Measurements from ENCODE around the gene RNF43. TPM values are rescaled to one million over a fixed set of nuclear protein-coding genes. Genes with fewer than 3 reads are reported as not detected.

Gene RNF43
- 0.62 and 1.3 TPM in 2 replicates for total RNA-seq (2014; rRNA removed; shearing (Covaris generic))

DNA sequence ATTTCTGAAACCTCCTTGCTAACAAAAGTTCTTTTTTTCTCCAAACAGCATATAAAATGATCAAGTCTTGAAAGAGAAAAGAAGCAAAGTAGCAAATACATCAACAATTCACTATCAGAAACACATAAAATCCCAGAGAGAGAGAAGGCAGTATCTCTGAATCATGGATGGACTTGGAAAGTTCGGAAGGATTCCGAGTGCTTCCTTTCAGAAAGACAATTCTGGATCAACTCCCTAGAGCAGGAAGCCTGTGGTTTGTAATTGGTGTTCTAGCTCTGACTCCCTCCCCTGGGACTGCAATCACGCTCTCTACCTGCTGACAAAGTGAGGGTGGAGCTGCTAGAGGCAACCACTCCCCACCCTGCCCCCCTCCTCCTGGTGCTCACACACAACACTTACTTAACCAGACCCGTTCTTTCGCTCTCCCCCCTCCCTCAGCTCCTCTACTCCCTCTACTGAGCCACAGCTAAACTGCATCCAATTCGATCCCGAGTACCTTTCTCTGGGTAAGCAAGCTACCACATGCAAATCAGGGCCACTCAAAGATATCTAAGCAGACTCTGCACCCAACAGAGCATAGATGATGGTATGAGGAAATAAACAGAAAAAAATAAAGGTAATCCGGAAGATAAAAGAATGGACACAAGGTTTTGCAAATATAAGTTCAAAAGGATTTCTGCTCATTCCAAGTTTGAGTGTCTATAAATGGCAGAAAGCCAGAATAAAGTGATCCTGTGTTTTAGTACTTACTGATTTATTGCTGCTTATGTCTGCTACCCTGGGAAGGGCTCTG lies at the start of gene RNF43:
RNF43 (minus strand) TSS at position 235 of the 793 bp plus-strand sequence. CDS start 1,957 bp downstream, outside the sequence.
- Histone ChIP-seq H3K27me3 (ENCODE audit: control insufficient read depth, insufficient read depth, low read length) (no peaks in the 10 kb centered on the region), H3K36me3 (replicated peaks; ENCODE audit: control insufficient read depth, insufficient read depth, low read length) (no peaks in the 10 kb centered on the region), H3K4me3 (ENCODE audit: insufficient read depth, low read depth, low read length) (peak within 1 kb of the TSS; percentile 39)
- DNase-seq, result peak; percentile 95

DNA sequence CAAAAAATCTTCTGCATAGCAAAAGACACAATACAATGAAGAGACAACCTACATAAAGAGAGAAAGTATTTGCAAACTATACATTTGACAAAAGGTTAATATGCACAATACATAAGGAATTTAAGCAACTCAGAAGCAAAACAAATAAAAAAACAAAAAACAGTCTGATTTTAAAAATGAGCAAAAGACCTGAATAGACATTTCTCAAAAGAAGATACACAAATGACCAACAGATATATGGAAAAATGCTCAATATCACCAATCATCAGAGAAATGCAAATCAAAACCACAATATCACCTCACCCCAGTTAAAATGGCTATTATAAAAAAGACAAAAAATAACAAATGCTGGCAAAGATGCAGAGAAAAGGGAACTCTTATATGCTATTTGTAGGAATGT lies 38.2 kb upstream of the RNF43 start:
- no peaks in the 10 kb centered on the region for H3K27me3 ChIP-seq (ENCODE audit: control insufficient read depth, insufficient read depth, low read length)
- no peak for DNase-seq
- no peaks in the 10 kb centered on the region for H3K36me3 ChIP-seq (replicated peaks; ENCODE audit: control insufficient read depth, insufficient read depth, low read length)
- H3K4me3 ChIP-seq (ENCODE audit: insufficient read depth, low read depth, low read length), result no peak overlapping the region

DNA sequence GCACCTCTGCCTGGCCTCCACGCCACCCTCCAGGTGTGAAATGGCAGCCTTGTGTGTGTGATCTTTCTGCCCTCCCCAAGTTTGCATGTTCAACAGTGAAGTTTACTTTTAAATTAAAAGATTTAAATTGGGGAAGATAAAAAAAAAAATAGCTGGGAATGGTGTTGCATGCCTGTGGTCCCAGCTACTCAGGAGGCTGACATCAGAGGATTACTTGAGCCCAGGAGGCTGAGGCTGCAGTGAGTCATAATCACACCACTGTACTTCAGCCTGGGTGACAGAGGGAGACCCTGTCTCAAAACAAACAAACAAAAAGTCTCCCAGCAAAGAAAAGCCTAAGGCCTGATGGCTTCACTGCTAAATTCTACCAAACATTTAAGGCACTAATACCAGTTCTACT lies 35.4 kb upstream of the RNF43 start:
- Histone ChIP-seq H3K27me3 (ENCODE audit: control insufficient read depth, insufficient read depth, low read length) (no peaks in the 10 kb centered on the region), H3K4me3 (ENCODE audit: insufficient read depth, low read depth, low read length) (no peak overlapping the region), H3K36me3 (replicated peaks; ENCODE audit: control insufficient read depth, insufficient read depth, low read length) (no peaks in the 10 kb centered on the region)
- no peak for DNase-seq

DNA sequence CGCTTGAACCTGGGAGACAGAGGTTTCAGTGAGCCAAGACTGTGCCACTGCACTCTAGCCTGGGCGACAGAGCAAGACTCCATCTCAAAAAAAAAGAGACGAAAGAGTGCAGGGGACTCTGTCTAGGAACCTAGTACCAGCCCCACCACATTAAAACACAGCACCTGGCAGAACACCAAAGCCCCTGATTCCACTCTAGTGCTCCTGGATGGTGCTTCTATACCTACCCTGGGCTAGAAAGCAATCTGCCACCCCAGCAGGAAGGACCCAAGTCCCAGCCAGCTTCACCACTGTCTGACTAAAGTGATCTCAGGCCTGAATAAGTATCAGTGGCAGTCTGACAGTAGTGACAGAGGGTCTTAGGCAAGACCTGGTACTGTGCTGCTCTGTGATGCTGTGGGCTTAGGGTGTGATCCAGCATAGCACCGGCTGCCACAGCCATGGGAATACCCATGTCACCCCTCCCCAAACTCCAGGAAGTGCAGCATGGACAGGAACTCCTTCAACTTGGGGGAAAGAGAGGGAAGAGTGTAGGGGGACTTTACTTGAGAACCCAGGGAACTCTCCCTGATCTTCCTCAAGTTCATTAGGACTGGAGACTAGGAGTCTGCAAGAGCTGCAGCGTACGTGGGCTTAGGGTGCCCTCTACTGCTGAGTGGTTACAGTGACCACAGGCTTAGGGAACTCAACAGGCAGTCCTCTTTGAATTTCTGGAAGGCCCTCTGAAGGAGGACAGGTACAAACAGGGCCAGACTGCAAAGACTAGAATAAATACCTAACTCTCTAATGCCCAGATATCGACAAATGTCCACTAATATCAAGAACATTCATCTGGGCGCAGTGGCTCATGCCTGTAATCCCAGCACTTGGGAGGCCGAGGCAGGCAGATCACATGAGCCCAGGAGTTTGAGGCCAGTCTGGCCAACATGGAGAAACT lies 30.0 kb upstream of the RNF43 start:
- Histone ChIP-seq H3K36me3 (replicated peaks; ENCODE audit: control insufficient read depth, insufficient read depth, low read length) (no peaks in the 10 kb centered on the region), H3K4me3 (ENCODE audit: insufficient read depth, low read depth, low read length) (no peak overlapping the region), H3K27me3 (ENCODE audit: control insufficient read depth, insufficient read depth, low read length) (no peaks in the 10 kb centered on the region)
- peak; percentile 73 for DNase-seq

DNA sequence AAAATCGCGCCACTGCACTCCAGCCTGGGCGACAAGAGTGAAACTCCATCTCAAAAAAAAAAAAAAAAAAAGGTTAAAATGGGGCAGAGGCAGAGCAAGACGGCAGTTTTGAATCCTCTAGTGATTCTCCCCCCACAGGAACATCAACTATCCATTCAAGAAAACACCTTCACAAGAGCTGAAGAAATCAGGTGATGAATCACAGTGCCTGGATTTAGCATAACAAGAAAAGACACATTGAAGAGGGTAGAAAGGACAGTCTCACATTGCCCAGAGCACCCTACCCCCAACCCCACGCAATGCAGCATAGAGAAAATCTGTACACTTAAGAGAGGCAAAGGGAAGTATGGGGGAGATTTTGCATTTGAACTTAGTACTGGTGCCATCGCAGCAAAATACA lies 28.8 kb upstream of the RNF43 start:
- Histone ChIP-seq H3K4me3 (ENCODE audit: insufficient read depth, low read depth, low read length) (no peak overlapping the region), H3K36me3 (replicated peaks; ENCODE audit: control insufficient read depth, insufficient read depth, low read length) (no peaks in the 10 kb centered on the region), H3K27me3 (ENCODE audit: control insufficient read depth, insufficient read depth, low read length) (no peaks in the 10 kb centered on the region)
- no peak for DNase-seq

DNA sequence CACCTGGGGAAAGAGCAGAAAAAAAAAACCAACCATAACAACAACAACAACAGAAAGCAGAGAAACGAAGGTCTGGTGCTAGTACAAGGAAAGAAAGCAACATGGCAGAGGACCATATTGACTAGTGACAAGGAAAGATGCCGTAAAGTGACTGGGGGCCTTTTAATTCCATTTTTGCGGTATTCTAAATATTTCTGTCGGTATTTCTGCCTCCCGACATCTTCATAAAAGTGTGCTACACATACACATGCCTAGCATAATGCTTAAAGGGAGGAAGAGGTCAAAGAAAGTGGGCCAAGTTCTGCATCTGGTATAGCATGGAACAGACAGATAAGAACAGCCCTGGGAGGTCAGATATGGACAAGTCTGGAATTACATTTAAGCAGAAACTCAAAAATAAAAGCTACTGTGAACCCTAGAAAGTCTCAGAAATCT lies 19.5 kb upstream of the RNF43 start:
- DNase-seq, result no peak
- Histone ChIP-seq H3K27me3 (ENCODE audit: control insufficient read depth, insufficient read depth, low read length) (no peaks in the 10 kb centered on the region), H3K36me3 (replicated peaks; ENCODE audit: control insufficient read depth, insufficient read depth, low read length) (no peaks in the 10 kb centered on the region), H3K4me3 (ENCODE audit: insufficient read depth, low read depth, low read length) (no peak overlapping the region)

DNA sequence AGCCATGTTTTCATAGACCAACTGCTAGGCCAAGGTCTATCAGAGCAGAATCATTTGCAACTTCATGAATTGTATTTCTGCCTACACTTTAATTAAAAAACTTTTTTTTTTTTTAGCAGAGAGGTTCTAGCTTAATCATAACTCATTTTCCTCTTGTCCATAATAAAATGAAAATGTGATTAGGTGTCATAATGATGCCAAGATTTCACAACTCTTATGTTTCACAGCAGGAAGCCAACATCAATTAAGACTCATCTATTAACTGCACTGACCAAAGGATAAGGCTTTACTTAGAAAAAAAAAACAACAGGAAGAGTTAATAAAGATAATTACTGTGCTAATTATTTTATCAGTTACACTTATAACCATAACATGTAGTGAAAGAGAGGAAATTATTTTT lies 18.9 kb upstream of the RNF43 start:
- H3K4me3 ChIP-seq (ENCODE audit: insufficient read depth, low read depth, low read length), result no peak overlapping the region
- no peak for DNase-seq
- H3K27me3 ChIP-seq (ENCODE audit: control insufficient read depth, insufficient read depth, low read length), result no peaks in the 10 kb centered on the region
- H3K36me3 ChIP-seq (replicated peaks; ENCODE audit: control insufficient read depth, insufficient read depth, low read length), result no peaks in the 10 kb centered on the region

DNA sequence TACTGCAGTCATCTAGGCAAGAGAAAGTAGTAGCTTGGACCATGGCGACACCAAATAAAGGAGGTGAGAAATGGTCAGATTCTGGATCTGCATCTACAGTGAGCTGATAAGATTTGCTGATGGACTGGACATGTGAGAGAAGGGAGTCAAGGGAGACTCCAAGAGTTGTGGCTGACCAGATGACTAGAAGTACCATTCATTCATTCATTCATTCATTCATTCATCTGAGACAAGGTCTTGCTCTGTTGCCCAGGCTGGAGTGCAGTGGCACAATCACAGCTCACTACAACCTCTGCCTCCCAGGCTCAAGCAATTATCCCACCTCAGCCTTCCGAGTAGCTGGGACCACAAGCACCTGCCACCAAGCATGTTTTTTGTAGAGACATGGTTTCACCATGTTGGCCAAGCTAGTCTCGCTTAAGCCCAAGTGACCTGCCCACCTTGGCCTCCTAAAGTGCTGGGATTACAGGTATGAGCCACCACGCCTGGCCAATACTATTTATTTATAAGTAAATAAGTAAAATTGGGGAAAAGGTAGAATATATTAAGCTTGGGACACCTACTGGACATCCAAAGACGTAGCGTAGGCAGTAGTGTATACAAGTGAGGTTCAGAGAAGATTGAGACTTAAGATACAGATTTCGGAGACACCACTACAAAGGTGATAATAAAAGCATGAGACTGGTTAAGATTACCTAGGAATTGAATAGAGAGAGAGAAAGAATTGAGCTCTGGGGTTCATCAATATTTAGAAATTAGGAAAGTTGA lies 15.7 kb upstream of the RNF43 start:
- no peaks in the 10 kb centered on the region for H3K36me3 ChIP-seq (replicated peaks; ENCODE audit: control insufficient read depth, insufficient read depth, low read length)
- DNase-seq, result no peak
- peaks cover 2% of the 10 kb centered on the region; the same call in 1 of the 2 replicates for H3K27me3 ChIP-seq (ENCODE audit: control insufficient read depth, insufficient read depth, low read length)
- no peak overlapping the region for H3K4me3 ChIP-seq (ENCODE audit: insufficient read depth, low read depth, low read length)

- H3K36me3 ChIP-seq (replicated peaks; ENCODE audit: control insufficient read depth, insufficient read depth, low read length), result no peaks in the 10 kb centered on the region
- no peak overlapping the region for H3K4me3 ChIP-seq (ENCODE audit: insufficient read depth, low read depth, low read length)
- peaks cover 2% of the 10 kb centered on the region; the same call in 1 of the 2 replicates for H3K27me3 ChIP-seq (ENCODE audit: control insufficient read depth, insufficient read depth, low read length)
- DNase-seq, result no peak
These were observed 10.5 kb upstream of the RNF43 start for GRCh38 chr17:58427807-58428206.

DNA sequence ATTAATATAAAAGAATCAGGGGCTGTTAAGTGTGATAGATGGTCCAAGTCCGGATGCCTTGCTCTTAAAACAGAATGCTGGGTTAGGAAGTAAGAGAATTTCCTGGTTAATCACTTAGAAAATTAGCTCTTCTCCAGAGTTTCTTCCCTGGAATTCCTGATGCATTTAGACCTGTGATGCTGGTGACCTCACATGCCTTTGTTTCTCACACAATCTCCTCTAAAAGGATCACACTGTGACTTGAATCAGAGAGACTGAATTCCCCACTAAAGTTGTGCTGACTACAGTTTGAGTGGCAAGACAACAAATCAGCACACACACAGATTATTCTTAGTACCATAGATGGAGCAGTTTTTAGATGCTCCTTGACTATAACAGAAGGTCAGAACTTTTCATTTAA lies 4.4 kb upstream of the RNF43 start:
- peak; percentile 25 for DNase-seq
- H3K4me3 ChIP-seq (ENCODE audit: insufficient read depth, low read depth, low read length), result no peak overlapping the region
- no peaks in the 10 kb centered on the region for H3K27me3 ChIP-seq (ENCODE audit: control insufficient read depth, insufficient read depth, low read length)
- H3K36me3 ChIP-seq (replicated peaks; ENCODE audit: control insufficient read depth, insufficient read depth, low read length), result no peaks in the 10 kb centered on the region

DNA sequence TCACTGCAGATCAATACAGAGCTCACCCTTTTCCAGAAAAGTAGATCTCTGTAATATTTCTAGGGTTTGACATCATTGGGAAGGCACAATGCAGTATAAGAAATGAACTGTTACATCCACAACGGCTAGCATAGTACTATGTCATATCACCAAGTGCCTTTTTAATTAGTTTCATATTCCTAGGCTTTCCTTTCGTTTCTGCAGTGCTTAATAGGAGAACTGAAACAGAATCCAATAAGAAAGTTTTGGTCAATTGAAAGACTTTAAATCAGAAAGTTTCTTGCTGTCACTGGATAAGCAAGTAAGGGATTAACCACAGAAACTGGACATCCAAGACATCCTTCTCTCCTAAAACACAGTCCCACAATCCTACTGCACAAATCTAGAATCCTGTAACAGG lies 3.5 kb upstream of the RNF43 start:
- H3K36me3 ChIP-seq (replicated peaks; ENCODE audit: control insufficient read depth, insufficient read depth, low read length), result no peaks in the 10 kb centered on the region
- no peak for DNase-seq
- no peak overlapping the region for H3K4me3 ChIP-seq (ENCODE audit: insufficient read depth, low read depth, low read length)
- no peaks in the 10 kb centered on the region for H3K27me3 ChIP-seq (ENCODE audit: control insufficient read depth, insufficient read depth, low read length)

- Histone ChIP-seq H3K27me3 (ENCODE audit: control insufficient read depth, insufficient read depth, low read length) (no peaks in the 10 kb centered on the region), H3K4me3 (ENCODE audit: insufficient read depth, low read depth, low read length) (peak overlapping the region; percentile 39), H3K36me3 (replicated peaks; ENCODE audit: control insufficient read depth, insufficient read depth, low read length) (no peaks in the 10 kb centered on the region)
- DNase-seq, result peak; percentile 13
These were observed 416 bp downstream of the RNF43 start for GRCh38 chr17:58416937-58417299.

DNA sequence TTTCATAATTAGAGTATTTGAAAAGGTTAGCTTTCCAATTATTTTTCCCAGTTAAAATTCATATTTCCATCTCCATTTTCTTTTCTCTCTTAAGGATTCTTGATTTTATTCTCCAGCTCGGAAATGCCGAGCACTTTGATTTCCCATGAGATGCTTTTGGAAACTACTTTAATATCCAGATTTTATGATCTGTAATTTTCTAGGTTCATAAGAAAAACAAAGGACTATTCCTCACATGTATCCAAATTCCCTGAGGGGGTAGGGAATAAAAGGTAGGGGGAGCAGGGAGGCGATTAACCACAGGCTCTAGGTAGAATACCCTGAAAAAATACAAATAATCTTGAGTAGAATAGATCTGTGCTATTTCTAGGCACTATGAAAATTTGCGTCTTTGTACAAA lies 938 bp downstream of the RNF43 start:
- Histone ChIP-seq H3K4me3 (ENCODE audit: insufficient read depth, low read depth, low read length) (no peak overlapping the region; the same call in 1 of the 2 replicates), H3K27me3 (ENCODE audit: control insufficient read depth, insufficient read depth, low read length) (no peaks in the 10 kb centered on the region), H3K36me3 (replicated peaks; ENCODE audit: control insufficient read depth, insufficient read depth, low read length) (no peaks in the 10 kb centered on the region)
- no peak for DNase-seq

DNA sequence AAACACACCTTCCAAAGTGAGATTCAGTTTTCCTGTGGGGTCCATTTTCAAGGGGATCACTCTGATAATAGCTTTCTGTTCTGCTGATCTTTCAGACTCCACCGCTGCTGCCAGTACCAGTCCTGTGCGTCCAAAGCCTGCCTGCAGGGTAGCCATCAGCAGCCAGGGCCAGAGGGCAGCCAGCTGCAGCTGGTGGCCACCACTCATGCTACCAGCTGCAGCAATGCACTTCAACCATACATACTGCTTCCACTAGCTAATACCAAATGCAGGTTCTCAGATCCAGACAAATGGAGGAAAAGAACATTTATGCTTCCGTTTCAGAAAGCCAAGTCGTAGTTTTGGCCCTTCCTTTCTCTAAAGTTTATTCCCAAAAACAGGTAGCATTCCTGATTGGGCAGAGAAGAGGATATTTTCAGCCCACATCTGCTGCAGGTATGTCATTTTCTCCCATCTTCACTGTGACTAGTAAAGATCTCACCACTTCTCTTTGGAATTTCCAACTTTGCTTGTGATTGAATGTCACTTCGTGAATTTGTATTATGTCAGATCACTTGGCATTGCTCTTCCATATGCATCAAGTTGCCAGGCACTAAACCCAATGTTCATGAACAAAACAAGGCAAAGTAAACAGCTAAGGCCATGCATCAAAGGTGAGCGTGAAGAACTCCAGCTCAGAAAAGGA lies 1.8 kb downstream of the RNF43 start:
- peak; percentile 13 for DNase-seq
- Histone ChIP-seq H3K4me3 (ENCODE audit: insufficient read depth, low read depth, low read length) (no peak overlapping the region), H3K27me3 (ENCODE audit: control insufficient read depth, insufficient read depth, low read length) (no peaks in the 10 kb centered on the region), H3K36me3 (replicated peaks; ENCODE audit: control insufficient read depth, insufficient read depth, low read length) (no peaks in the 10 kb centered on the region)

Data from H7 (cell line).